ENCODE results near the gene MAN2C1.
"Not testable (repeated sequence)": the region's sequence is repeated elsewhere in the genome, so short reads cannot be mapped to it uniquely, and the experiment has no call there.

DNA sequence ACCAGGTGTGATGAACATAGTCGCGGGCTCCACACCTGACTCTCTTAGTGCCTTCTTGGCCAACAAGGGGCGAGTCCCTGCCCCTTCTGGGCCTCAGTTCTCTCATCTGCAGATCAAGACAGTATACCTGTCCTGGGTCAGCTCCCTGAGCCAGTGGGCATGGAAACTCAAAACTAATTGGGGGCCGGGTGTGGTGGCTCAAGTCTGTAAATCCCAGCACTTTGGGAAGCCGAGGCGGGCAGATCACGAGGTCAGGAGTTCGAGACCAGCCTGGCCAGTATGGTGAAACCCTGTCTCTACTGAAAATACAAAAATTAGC lies 19.1 kb downstream of the MAN2C1 start:
- TF ChIP-seq, protein P1, sequence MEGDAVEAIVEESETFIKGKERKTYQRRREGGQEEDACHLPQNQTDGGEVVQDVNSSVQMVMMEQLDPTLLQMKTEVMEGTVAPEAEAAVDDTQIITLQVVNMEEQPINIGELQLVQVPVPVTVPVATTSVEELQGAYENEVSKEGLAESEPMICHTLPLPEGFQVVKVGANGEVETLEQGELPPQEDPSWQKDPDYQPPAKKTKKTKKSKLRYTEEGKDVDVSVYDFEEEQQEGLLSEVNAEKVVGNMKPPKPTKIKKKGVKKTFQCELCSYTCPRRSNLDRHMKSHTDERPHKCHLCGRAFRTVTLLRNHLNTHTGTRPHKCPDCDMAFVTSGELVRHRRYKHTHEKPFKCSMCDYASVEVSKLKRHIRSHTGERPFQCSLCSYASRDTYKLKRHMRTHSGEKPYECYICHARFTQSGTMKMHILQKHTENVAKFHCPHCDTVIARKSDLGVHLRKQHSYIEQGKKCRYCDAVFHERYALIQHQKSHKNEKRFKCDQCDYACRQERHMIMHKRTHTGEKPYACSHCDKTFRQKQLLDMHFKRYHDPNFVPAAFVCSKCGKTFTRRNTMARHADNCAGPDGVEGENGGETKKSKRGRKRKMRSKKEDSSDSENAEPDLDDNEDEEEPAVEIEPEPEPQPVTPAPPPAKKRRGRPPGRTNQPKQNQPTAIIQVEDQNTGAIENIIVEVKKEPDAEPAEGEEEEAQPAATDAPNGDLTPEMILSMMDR (IDR thresholded peaks at IDR 0.05): not testable (repeated sequence)
- TF ChIP-seq POLR2AphosphoS5 (IDR thresholded peaks at IDR 0.05; ENCODE audit: insufficient read depth in 1 of 2, low read depth in 1 of 2); POLR2A (IDR thresholded peaks at IDR 0.05): not testable (repeated sequence)
